Spinal cord (tissue), 10 donors: ENCODE measurements around the gene LANCL3. TPM values are rescaled to one million over a fixed set of nuclear protein-coding genes. Genes with fewer than 3 reads are reported as not detected.

Source experiments
- DNase-seq, 6 donors: peaks; one replicate each; pipeline versions ENCODE4 v3.0.0 to v3.0.0-alpha.2; 2013 to 2015; ENCODE audit warnings: low spot score in 6 of 6, low read depth in 4 of 6
- H3K27ac ChIP-seq: one replicate; pipeline ENCODE4 v1.5.1; 2013; ENCODE audit warnings: low read depth, low read length, control low read depth
- H3K27me3 ChIP-seq: one replicate; pipeline ENCODE4 v1.6.1; 2013; ENCODE audit warnings: low read length; ENCODE audit not compliant: control insufficient read depth, insufficient read depth
- H3K36me3 ChIP-seq: one replicate; pipeline ENCODE4 v1.6.1; 2013; ENCODE audit warnings: low read length; ENCODE audit not compliant: control insufficient read depth, insufficient read depth
- H3K4me1 ChIP-seq: one replicate; pipeline ENCODE4 v1.6.1; 2013; ENCODE audit warnings: low read length; ENCODE audit not compliant: control insufficient read depth, insufficient read depth
- H3K4me3 ChIP-seq: one replicate; pipeline ENCODE4 v1.5.1; 2013; ENCODE audit warnings: low read depth, low read length, control low read depth
- H3K9me3 ChIP-seq: one replicate; pipeline ENCODE4 v1.6.1; 2013; ENCODE audit warnings: low read length; ENCODE audit not compliant: control insufficient read depth, insufficient read depth
- WGBS: methylation state at CpG from one replicate; pipeline ENCODE4 v1.1.5; 2013; ENCODE audit warnings: missing lambda C conversion rate; ENCODE audit not compliant: insufficient coverage; 5-methylcytosine and 5-hydroxymethylcytosine counted together
- polyA plus RNA-seq, 2 donors: library from polyadenylated mRNA; unstranded; fragments of 120-200 nt; gene quantifications; one replicate each; pipeline ENCODE4 v1.2.1, GENCODE V29; 2013; ENCODE audit not compliant: insufficient read length in 2 of 2
- total RNA-seq, 2 donors: library from RNA; depleted of rRNA in 1 of 2; stranded (reverse); fragments of 120-200 nt in 1 of 2; fragments of >200 nt in 1 of 2; gene quantifications; one replicate each; pipeline versions ENCODE4 v1.2.3 to v1.2.4, GENCODE V29; 2013 to 2014
- donor health status: healthy.

LANCL3 gene
- total and polyA plus RNA-seq, 4 donors, result 2.1 to 11.2 (median 3.6) TPM

DNA sequence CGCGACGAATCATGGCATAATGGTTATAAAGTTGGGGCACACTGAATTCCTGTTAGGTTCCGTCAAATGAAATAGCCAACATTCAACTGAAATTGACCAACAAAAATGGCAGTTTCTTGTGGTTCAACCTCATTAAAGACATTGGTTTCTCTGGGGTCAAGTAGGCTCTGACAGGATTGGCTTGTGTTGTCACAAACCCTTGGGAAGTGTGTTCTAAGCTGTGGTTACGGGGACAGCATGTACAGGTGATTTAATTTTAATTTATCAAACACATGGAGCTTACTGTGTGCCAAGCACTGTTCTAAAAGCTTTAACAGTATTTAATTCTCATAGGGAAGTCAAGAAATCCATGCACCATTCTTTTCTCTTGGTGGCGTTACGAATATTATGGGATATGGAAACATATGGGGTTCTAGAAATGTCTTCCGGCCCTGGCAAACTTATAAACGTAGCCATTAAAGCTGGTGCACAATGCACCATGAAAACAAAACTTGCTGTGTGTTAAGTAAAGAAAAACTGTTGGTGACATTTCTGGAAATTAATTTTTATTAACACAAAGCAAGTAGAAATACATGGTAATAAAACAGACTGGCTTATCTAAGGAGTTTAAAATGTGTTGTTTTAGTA is 115.0 kb downstream of the LANCL3 start:
- Histone ChIP-seq H3K4me3 (peak overlapping the region; percentile 22), H3K9me3 (no peaks in the 10 kb centered on the region), H3K27me3 (peaks cover 5% of the 10 kb centered on the region), H3K36me3 (no peaks in the 10 kb centered on the region), H3K4me1 (peaks cover 5% of the 10 kb centered on the region), H3K27ac (no peak overlapping the region)
- peak in 1 of 6 donors; percentile 4 for DNase-seq
- 50% methylated on average over 4 of the region's 9 CpGs for WGBS

DNA sequence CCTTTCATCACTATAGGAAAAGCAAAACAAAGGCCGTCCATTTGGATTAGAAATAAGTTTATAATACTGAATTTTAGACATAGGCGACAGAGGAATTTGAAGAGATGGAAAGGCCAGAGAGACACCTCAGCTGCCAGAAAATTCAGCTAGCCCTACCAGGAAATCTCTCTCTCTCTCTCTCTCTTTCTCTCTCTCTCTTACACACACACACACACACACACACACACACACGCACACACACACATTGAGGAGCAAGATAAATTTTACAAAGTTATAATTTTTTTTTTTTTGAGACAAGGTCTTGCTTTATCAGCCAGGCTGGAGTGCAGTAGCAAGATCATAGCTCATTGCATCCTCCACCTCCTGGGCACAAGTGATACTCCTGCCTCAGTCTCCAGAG is 115.5 kb downstream of the LANCL3 start:
- H3K4me1 ChIP-seq, result peaks cover 5% of the 10 kb centered on the region
- no peak overlapping the region for H3K4me3 ChIP-seq
- H3K27me3 ChIP-seq, result peaks cover 5% of the 10 kb centered on the region
- no peaks in the 10 kb centered on the region for H3K9me3 ChIP-seq
- H3K36me3 ChIP-seq, result no peaks in the 10 kb centered on the region
- H3K27ac ChIP-seq, result no peak overlapping the region
- WGBS, result no CpG with 5 or more reads among the region's 3 CpGs
- no peak for DNase-seq

DNA sequence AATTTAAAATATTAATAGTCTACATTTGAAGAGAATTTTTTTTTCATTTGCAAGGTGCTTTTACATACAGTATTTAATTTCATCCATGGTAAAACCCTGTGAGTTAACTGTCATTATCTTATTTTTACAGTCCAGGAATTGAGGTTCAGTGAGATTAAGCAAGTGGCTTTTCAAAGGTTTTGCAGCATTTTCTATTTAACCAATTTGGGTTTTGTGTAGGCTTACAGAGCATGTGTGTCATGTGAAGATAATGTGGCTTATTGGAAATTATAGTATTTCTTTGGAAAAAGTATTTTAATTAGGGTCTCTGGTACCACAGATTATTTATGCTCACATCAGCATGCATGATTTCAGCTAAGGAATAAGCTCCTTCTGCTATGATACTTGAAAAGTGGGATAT is 118.7 kb downstream of the LANCL3 start:
- H3K27me3 ChIP-seq, result peaks cover 5% of the 10 kb centered on the region
- no peaks in the 10 kb centered on the region for H3K36me3 ChIP-seq
- H3K4me3 ChIP-seq, result no peak overlapping the region
- peaks cover 5% of the 10 kb centered on the region for H3K4me1 ChIP-seq
- H3K9me3 ChIP-seq, result no peaks in the 10 kb centered on the region
- H3K27ac ChIP-seq, result no peak overlapping the region
- DNase-seq, result no peak

DNA sequence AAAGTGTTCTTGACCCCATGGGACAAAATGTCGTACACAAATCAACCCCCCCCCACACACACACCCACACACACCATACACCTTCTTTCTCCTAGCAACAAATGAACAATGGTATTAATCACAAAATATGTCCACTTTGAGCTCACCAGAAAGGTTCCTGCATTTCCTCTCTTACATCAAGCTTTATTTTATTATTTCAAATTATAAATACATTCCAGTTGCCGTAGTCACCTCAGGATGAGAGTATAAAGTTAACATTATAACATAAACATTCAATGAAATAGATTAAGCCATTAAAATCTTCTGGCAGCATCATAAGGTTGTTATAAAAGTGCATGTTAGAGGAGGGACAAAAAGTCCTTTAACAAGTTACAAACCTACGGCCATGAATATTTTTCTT is 121.5 kb downstream of the LANCL3 start:
- 20% methylated on average over 1 of the region's 3 CpGs for WGBS
- H3K9me3 ChIP-seq, result no peaks in the 10 kb centered on the region
- no peaks in the 10 kb centered on the region for H3K4me1 ChIP-seq
- H3K4me3 ChIP-seq, result no peak overlapping the region
- no peak overlapping the region for H3K27ac ChIP-seq
- no peaks in the 10 kb centered on the region for H3K36me3 ChIP-seq
- H3K27me3 ChIP-seq, result no peaks in the 10 kb centered on the region
- no peak for DNase-seq

DNA sequence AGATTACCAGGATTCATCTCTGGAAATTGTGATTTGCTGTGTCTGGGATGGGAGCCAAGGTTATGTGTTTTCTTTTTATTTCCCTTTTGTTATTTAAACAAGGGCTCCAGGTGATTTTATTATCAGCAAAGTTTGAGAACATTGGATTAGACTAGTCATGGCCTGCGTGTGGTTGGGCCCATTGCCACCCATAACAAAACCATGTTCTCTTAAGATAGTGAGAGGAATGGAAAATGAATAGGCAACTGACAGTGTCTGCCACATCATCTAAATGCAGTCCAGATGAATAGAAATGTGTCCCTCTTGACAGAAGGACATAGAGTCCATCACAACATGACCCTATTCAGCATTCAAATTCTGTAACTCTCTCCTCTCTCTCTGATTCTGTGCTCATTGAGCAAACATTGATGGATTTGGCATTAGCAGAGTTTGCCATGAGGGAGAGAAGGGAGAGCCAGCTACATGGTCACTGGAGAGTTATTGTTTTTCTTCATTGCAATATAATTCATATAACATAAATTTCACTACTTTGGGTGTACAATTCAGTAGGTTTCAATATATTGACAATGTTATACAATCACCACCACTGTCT is 125.8 kb downstream of the LANCL3 start:
- DNase-seq, result no peak
- peaks cover 3% of the 10 kb centered on the region for H3K27me3 ChIP-seq
- WGBS, result no CpG with 5 or more reads among the region's 1 CpG

DNA sequence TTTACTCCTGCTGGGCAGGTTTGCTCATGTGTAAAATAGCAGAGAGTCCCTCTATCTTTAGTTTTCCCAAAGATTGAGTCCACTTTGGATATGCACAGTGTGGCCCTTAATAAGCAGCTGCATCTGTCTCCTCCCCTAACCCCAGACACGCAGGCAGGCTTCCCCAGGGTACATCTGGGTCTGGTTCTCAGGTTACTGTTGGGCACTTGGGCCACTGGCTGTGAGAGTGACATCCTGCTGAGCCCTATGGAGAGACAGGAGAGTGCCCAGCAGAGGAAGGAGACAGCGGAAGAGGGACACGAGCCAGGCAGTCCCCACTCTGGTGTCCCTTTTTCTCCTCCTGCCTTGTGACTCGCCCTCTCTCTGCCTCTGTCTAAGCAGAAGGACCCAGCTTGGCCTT is 130.1 kb downstream of the LANCL3 start:
- H3K4me1 ChIP-seq, result no peaks in the 10 kb centered on the region
- peaks cover 3% of the 10 kb centered on the region for H3K27me3 ChIP-seq
- no peaks in the 10 kb centered on the region for H3K36me3 ChIP-seq
- no peak for DNase-seq
- no peaks in the 10 kb centered on the region for H3K9me3 ChIP-seq
- H3K27ac ChIP-seq, result no peak overlapping the region
- 59% methylated on average over 3 of the region's 4 CpGs for WGBS
- no peak overlapping the region for H3K4me3 ChIP-seq

More for the DNA sequence above, 125.8 kb downstream of the LANCL3 start:
- H3K4me3 ChIP-seq, result no peak overlapping the region
- H3K36me3 ChIP-seq, result no peaks in the 10 kb centered on the region
- no peak overlapping the region for H3K27ac ChIP-seq
- no peaks in the 10 kb centered on the region for H3K4me1 ChIP-seq
- no peaks in the 10 kb centered on the region for H3K9me3 ChIP-seq

DNA sequence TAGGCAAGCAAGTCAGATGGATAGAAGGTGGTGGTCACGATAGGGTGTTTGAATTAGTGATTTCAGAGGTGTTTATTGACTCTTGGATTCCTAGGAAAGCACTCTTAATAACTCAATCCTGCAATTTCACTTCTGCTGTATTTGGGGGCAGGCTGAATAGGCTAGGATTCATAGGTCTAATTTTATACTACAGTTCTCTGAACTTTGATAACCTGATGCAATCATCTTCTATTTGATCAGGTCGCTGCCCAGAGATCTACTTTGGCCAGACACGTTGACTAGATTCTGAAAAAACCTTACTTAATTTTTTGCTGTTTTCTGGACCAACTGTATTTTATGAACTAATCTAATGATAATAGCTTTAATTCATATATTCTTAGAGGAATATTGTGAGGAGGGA is 140.5 kb downstream of the LANCL3 start:
- Histone ChIP-seq H3K27ac (no peak overlapping the region), H3K36me3 (no peaks in the 10 kb centered on the region), H3K4me3 (no peak overlapping the region), H3K27me3 (no peaks in the 10 kb centered on the region), H3K4me1 (no peaks in the 10 kb centered on the region), H3K9me3 (no peaks in the 10 kb centered on the region)
- WGBS, result no CpG with 5 or more reads among the region's 3 CpGs
- no peak for DNase-seq

DNA sequence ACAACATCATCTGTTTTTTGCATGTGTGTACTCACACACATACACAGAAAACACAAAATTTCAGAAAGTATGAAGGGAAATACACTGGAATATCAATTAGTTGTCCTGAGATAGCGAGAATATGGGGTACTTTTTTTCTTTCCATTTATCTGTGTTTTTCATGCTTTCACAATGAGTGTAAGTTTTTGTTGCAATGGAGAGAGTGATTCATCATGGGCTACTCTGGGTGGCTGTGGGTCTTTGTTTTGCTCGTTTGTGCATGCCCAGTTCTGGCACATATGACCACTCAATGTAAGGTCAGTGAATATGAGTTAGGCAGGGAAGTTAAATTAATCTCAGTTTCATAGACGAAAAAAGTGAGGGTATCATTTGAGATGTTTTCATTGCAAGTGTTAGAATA is 141.0 kb downstream of the LANCL3 start:
- no peak for DNase-seq
- Histone ChIP-seq H3K9me3 (no peaks in the 10 kb centered on the region), H3K36me3 (no peaks in the 10 kb centered on the region), H3K4me3 (no peak overlapping the region), H3K4me1 (no peaks in the 10 kb centered on the region), H3K27ac (no peak overlapping the region), H3K27me3 (no peaks in the 10 kb centered on the region)
- WGBS, result 17% methylated on average over 1 of the region's 3 CpGs

DNA sequence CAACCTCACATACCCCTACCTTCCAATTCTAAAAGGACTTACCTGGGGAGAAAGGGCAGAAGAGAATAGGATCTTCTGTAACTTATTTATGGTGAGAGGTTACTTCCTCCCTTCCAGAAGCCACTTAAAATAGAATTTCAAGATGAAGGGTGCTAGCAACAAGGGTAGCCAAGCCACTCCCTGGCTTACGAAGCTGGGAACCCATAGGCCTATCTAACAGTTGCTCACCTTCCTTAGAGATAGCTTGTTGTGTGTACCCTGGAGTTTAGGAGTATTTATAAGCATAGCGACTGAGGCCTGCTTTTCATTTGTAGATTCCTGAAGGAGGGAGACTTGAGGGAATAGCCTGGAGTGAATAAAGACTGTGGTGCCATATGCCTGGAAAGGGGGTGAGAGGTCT is 143.0 kb downstream of the LANCL3 start:
- H3K4me1 ChIP-seq, result no peaks in the 10 kb centered on the region
- WGBS, result no CpG with 5 or more reads among the region's 2 CpGs

DNA sequence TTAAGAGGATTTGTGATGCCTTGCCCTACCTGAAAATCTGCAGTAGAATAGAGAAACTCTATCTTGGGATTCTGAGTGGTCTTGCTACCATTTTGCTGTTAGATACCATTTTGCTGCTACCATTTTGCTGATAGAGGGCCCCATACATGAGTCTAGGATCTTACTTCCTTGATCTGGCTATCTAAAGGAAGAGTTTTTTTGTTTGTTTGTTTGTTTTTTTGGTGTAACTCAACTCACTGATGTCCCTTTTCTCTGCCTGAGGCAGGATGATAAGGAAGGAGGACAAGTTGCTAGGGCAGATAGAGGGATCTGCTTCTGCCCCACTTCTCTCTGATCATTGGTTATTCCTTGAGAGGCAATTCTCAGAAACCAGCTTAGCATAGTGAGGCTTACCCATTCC is 145.1 kb downstream of the LANCL3 start:
- Histone ChIP-seq H3K36me3 (no peaks in the 10 kb centered on the region), H3K9me3 (no peaks in the 10 kb centered on the region), H3K27me3 (no peaks in the 10 kb centered on the region), H3K4me3 (no peak overlapping the region), H3K4me1 (no peaks in the 10 kb centered on the region), H3K27ac (no peak overlapping the region)
- no peak for DNase-seq

More for the DNA sequence above, 143.0 kb downstream of the LANCL3 start:
- no peak for DNase-seq
- H3K9me3 ChIP-seq, result no peaks in the 10 kb centered on the region
- no peaks in the 10 kb centered on the region for H3K27me3 ChIP-seq
- H3K27ac ChIP-seq, result no peak overlapping the region
- H3K4me3 ChIP-seq, result no peak overlapping the region
- H3K36me3 ChIP-seq, result no peaks in the 10 kb centered on the region
